G401.6 (cell line): ENCODE results near the gene ZNF606.
A peak's percentile ranks its signal among the peaks of the same experiment; 100 is the strongest.

Experiments used
- FAIRE-seq: peaks from 2 replicates; lab custom pipeline; 2012; peaks lifted over from hg19 to GRCh38; lab: Jason Lieb, UNC

Gene ZNF606

DNA sequence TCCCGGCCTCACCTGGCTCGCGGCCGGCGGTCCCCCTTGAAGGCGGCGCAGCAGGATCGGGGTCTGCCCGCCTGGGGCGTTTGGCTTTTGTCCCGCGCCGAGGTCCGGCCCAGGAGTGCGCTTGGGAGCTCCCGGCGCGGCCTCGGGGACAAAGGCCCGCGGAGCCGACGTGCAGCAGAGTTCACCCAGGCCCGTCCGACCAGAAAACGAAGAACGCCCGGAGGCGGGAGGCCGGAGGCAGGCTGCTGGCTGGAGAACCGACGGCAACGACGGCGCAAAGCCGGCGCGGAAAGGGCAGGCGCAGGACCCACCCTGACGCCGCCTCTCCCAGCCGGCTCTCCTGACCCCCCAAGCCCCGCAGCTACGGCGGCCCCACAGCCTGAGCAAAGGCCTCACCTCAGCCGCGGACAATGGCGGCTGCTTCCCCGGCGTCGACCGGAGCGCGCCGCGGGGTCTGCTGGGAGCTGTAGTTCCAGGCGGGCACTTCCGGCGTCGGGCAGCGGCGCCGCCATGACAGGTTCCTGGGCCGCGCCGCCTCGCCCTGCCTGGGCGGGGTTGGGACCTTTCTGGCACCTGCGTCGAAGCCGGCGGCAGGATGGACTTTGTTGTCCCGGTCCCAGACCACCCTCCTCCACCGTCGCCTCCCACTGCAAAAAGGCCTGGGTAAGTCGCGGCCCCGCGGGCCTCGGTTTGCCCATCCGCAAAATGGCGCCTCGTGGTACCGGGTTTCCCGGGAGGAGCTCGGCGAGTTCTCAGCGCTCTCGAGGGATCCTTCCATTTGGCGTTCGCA lies at the start of gene ZNF606:
ZNF606 (minus strand) TSS at position 437 of the 790 bp plus-strand sequence. CDS start 1,501 bp downstream, outside the sequence.
- FAIRE-seq: no peak

DNA sequence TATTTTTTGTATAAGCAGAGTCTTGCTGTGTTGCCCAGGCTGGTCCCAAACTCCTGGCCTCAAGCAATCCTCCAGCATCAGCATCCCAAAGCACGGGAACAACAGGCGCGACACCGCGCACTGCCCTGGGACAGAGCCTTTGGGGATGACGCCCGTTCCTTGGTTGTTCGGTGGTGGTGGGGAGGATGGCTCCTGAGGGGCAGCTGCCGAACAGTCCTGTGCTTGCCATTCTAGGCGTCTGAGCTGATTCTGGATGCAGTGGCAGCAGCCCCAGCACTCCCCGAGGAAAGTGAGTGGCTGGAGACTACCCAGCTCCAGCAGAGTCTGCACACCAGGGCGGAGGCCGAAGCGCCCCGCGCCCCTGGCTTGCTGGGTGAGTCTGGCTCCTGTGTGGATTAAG lies 49.6 kb upstream of the ZNF606 start:
- no peak for FAIRE-seq

DNA sequence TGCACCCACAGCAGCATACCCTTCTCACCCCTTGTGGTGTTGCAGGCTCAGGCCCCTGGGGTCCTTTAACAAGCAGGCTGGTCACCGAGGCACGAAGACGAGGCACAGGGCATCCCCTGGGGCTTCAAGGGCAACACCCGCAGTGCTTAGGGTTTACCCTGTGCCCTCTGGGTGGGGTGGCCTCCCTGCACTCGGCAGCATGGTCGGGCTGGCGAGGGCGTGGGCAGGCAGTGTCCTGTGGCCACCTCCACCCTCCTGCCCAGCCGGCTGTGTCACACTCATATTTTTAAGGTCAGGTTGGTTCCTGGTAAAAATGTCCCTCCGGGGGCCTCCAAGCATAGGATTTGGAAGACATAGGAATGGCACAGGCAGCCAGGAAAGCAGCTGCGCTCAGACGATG lies 45.1 kb upstream of the ZNF606 start:
- FAIRE-seq: no peak

DNA sequence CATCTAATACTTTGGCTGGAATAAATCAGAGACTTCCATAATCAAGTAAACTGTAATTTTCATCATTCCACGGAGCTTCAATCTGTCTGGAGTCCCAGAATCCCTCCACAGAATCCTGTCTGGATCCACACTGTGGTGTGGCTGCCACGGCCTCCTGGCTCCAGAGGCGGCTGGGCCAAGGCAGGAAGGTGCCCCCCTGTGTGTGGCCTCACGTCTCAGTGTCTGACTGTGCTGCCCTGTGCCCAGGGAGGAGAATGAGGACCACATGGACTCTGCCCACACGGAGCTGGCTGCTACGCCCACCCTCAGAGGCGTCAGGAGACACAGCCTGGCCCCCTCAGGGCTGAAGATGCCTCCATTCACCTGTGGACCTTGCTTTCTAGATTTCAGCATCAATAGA lies 44.2 kb upstream of the ZNF606 start:
- FAIRE-seq: no peak

DNA sequence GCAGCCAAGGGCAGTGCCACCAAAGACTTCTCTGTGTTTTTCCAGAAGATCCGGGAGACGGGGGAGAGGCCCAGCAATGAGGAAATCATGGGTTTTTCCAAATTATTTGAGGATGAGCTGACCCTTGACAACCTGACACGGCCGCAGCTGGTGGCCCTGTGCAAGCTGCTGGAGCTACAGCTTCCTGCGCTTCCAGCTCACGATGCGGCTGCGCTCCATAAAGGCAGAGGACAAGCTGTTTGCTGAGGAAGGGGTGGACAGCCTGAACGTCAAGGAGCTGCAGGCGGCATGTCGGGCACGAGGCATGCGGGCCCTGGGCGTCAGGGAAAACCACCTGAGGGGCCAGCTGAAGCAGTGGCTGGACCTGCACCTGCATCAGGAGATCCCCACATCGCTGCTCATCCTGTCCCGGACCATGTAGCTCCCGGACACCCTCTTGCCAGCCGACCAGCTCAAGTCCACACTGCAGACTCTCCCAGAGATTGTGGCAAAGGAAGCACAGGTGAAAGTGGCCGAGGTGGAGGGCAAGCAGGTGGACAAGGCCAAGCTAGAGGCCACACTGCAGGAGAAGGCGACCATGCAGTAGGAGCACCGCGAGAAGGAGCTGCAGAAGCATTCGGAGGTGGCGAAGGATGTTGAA lies 42.9 kb upstream of the ZNF606 start:
- no peak for FAIRE-seq

DNA sequence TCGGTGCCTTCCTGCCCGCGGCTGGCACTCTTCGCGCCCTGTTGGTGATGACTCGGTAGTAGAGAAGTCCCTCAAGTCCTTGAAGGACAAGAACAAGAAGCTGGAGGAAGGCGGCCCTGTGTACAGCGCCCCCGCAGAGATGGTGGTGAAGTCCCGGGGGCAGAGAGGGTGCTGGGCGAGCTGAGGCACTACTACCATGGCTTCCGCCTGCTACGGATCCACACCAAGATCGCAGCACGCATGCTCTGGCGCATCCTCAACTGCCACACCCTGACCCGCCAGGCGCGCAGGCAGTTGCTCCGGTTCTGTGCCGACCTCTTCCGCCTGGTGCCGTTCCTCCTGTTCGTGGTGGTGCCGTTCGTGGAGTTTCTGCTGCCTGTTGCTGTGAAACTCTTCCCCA lies 42.3 kb upstream of the ZNF606 start:
- no peak for FAIRE-seq

DNA sequence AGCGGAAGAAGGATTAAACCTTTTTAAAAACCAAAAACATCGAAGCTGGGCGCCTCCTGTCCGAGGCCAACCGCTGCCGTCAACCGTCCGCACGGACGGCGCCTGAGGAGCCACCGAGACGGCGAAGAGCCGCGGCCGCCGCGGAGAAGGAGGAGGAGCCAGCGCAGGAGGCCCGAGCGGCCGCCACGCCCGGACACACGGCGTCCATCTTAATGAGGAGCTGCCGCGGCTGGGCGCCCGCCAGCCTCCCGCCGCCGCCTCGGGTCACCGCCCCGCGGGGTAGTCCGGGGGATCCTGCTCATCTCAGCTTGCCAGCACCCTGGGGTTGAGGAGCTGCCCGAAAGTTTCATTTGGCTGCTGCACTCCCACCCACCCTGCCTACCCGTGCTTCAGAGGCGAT lies 41.8 kb upstream of the ZNF606 start:
- no peak for FAIRE-seq

DNA sequence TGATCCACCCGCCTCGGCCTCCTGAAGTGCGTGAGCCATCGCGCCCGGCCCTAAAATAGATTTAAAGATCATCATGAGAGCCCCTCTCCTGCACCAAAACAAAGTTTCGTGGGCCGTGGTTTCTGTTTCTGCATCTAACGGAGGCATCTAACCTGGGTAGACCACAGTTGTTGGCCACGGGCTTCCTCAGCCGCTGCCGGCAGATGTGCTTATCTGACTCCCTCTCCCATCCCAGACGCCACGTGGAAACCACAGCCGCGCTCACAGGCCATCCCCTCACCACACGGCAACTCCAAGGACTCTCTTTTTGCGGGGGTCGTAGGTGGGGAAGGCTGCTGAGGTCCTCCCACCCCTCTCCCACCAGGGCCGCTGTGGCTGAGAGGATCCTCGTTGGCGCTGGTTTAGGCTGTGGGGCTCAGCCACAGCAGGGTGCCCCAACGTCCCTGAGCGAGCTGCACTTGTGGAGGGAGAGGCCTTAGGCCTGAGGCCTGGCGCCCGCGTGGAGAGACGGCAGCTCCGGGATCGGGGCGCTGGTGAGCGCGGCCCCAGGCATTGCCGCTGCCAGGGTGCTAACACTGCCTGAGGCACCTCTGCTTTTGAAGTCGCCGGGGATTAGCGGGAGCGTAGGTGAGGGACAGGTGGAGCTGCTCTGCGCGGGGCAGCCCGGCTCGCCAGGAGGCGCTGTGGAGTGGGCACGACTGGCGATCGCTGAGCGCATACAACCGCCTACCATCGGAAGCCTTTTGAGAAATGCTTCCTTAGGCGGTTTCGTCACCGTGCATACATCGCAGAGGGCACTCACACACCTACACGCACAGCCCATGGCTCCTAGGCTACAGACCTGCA lies 40.1 kb upstream of the ZNF606 start:
- FAIRE-seq: no peak

DNA sequence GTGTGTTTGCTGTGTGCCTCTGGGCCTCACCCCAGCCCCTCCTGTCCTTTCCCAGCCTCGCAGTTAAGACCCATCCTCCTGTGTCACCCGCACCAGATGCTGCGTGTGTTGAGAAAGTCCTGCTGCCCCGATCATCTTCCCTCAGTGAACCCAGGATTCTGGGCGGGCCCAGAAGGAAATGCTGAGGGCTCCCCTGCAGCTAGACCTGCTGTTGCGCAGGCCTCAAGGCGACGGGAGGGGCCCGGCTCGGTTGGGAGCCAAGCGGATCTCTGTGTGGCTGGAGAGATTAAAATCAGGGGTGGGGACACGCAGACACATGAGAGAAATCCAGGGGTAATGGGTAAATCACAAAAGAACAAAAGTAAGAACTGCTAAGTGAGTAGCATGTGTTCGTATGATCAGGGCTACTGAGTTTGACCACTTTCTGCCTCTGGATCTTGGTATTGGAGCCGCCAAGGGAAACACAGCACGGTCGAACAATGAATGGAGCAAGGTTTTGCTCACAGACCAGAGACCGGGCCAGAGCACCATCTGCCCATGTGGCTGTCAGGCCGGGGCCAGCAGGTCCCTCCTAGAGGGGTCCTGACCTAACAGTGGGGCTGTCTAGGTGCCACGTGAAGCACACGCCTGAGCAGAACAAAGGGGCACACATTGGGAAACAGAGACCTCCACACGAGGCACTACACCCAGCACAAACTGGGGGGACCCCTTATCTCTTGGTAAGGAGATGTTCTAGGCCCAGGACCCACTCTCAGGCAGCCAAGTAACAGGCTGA lies 38.3 kb upstream of the ZNF606 start:
- no peak for FAIRE-seq

DNA sequence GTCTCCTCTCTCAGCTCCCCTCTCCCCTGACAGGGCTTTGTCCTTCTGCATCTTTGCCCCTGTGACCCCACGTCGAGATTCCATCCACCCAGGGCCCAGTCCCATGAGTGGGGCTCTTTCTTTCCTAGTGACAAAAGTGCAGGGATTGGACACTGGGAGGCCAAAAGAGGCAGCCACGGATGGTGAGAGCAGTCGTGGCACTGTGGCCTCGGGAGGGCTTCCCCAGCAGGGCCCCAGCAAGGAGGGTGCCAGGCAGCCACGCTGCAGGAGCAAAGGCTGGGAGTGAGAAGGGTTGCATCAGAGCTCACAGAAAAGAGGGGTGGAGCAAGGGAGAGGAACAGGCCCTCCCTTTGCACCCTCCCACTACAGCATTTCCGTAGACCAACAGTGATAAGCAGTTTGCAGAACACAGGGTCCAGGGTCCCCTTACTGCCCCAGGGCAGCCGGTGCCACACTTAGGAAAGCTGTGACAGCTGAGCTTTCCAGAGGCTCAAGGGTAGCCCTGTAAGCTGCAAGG lies 36.1 kb upstream of the ZNF606 start:
- no peak for FAIRE-seq

DNA sequence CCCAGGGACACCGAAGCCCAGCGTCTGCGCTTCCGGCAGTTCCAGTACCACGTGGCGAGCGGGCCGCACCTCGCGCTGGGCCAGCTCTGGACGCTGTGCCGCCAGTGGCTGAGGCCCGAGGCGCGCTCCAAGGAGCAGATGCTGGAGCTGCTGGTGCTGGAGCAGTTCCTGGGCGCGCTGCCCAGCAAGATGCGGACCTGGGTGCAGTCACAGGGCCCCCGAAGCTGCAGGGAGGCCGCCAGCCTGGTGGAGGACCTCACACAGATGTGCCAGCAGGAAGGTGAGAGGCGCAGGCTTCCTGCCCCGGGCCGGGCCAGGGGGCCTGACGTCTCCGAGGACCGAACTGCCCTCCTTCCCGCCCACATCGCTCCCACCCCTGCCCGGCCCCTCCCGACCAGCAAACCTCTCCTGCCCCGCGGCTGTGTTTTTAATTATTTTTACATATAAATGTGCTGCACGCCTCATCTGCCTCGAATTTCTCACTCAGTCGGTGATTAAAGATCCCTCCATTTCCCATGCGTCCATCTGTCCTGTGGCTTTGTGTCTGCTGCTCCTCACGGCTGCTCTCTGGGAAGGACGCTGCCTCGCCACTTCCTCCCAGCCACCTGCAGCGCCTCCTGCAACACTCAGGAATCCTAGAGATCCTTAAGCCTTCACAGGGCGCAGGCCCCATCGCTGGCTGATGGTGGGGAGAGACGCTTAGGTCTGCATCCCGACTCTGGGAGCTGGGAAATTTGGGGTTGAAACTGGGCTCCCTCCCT lies 35.5 kb upstream of the ZNF606 start:
- no peak for FAIRE-seq

DNA sequence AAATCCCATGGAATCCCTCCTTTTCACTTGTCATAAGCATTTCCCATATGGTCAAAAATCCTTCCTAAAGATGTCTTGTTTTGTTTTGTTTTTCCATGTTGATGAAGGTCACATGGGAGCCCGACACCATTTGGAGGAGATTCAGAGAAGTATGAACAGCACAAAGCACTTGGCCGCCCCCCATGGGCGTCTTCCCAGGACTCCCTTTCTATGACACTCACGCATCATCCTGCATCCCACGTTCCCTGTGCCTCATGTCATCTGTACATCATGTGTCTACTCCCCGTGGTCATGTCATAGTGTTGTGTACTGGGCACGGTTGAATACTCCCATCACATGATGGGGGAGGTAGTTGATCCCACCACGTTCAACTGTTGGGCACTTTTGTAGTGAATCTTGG lies 33.2 kb upstream of the ZNF606 start:
- FAIRE-seq: no peak

DNA sequence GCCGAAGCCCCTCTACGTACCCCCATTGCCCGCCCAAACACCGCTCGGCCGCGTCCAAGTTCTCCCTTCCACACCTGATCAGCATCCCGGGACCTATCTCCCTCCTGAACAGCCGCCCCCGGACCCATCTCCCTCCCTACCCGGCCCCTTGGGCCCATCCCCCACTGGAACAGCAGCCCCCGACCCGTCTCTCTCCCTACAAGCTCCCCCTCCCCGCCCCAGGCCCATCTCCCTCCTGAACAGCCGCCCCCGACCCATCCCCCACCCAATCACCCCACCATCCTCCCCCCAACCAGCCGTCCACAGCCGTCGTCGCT lies 31.8 kb upstream of the ZNF606 start:
- FAIRE-seq: no peak

DNA sequence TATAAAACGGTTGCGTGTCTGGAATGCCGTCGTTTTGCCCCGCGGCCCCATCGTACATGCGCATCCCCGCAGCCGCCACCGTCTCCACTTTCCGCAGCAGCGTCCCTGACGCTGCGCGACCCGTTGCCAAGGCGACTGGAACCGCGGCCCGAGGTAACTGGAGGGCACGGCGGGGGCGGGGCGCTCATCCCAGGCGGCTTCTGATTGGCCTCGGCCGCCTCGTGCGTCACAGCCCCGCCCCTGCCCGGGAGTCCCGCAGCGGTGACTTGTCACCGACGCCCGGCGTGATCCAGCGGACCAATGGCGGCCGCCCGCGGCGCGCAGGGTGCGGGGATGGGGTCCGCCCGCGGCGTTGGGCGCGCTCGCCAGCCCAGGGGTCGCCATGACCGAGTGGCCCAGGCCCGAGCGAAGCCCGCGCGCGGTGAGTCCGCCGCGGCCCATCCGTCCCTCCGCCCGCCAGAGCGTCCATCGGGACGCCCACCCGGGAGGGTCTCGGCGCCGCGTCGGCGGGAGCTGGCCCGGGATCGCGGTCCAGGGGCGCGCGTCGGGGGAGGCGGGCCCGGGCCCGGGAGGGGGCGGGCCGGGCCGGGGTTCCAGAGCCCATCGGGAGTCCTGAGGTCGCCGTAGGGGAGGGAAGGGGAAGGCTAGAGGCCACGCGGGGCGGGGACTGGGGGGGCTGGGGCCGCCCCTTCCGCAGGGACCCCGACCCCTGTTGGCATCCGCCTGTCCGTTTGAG lies 31.3 kb upstream of the ZNF606 start, which contains the start of gene ZSCAN1:
ZSCAN1 (plus strand) TSS at position 285 of the 736 bp plus-strand sequence. CDS start 3,812 bp downstream, outside the sequence.
- peak; percentile 21 for FAIRE-seq

DNA sequence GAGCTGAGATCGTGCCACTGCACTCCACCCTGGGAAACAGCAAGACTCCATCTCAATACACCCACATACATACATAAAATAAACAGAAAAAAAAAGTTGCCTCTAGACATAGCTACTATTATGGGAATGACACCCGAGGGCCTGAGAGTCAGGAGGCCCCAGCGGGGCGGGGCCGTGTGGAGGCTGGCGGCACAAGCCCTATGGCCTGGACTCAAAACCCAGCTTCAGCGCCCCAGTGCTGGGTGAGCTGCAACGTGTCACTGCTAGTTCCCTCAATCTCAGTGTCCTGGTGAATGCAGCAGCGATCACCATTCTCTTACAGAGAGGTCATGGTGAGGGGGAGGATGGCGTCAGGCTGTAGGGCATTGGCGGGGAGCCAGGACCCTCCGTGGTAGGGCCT lies 22.0 kb upstream of the ZNF606 start:
- no peak for FAIRE-seq

DNA sequence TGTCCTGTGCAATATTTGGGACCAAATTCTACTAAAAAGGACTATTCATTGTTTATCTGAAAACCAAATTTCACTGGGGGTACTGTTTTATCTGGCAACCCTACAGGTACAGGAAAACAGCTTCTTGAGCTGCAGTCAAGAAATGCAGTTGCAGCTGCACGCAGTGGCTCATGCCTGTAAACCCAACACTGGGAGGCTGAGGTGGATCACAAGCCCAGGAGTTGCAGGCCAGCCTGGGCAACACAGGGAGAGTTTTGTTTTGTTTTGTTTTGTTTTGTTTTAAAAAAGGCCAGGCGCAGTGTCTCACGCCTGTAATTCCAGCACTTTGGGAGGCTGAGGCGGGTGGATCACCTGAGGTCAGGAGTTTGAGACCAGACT lies 19.7 kb upstream of the ZNF606 start:
- no peak for FAIRE-seq

DNA sequence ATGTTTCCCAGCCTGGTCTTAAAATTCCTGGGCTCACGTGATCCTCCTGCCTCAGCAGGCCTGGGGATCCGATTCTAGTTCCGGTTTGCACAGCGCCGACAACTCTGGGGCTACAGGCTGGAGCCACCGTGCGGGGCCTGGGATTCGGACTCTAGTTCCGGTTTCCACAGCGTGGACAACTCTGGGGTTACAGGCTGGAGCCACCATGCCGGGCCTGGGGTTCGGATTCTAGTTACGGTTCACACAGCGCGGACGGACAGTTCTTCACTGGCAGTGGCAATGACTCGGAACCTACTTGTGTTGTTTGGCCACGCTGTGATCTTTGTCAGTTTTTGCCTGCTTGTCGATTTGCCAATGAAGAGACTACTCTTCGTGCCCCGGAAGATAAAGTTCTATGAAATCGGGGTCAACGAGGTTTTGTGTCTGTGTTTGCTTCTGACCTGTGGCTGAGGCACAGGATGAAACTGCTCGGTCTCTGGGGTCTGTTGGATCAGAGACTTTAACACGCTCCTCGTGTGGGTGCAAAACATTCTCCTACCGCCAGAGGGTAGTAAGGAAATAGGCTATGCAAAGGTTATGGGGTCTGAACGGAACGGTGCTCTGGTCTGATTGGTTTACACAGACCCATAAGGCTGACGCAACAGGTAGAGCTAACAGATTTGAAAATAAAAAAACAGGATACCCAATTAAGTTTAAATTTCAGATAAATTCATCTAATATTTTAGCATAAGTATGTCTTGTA lies 19.1 kb upstream of the ZNF606 start:
- no peak for FAIRE-seq

DNA sequence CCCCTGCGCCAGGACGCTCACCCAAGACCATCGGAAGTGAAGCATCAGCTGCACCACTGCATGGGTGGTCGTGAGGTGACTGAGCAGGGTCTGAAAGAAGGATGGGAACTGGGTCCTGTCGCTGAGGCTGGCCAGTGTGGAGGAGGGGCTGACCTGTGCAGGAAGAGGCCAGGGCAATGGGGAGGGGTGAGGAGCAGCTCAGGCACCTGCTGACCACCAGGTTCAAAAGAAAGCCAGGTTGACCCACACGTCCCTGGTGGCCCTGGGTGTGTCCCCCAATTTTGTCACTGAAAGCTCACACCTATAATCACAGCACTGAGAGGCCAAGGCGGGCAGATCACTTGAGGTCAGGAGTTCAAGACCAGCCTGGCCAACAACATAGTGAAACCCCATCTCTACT lies 17.5 kb upstream of the ZNF606 start:
- no peak for FAIRE-seq

DNA sequence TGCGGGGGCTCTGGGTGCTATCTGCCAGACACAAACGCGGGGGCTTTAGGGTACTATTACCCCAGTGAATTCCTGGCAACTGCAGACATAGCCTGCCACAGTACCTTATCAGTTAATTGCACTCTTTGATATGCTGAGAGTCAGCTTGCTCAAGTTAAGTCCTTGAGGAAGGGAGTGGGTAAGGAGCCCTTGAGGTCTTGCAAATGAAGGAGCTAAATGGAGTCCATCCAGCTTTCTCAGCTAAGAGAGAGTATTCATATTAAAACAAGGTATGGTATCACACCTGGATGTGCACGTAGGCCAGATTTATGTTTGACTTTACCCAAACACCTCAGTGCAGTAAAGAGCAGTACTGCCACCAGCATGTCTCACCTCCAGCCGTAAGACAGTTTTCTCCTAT lies 11.5 kb upstream of the ZNF606 start:
- no peak for FAIRE-seq

DNA sequence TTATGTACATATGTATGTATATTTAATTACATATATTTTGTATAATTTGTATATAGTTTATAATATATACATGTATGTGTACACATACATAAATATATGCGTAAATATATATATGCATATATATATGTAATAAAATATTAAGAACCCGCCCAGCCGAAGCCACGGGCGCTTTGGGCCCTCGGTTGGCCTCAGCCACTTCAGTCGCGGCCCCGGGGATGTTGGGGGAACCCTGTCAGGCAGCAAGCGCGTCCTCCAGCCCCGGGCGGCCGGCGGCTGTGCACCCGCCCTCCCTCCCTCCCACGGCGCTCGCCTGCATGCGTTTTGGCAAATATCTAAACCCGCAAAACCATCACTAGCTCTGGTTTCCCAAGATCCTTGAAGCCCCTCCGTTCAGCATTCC lies 7.9 kb upstream of the ZNF606 start:
- FAIRE-seq: no peak
